Activated CD8-positive, alpha-beta memory T cell treated with anti-CD3 and anti-CD28 coated beads for 36 hours (primary cell): ENCODE measurements around the gene MAGI1. TPM values are rescaled to one million over a fixed set of nuclear protein-coding genes. Genes with fewer than 3 reads are reported as not detected.

Experiments
- CTCF ChIA-PET: fragments of 350-600 bp; sonication (Branson Sonifier 250); formaldehyde crosslinking; loops from one replicate; lab custom pipeline; 2021; ENCODE audit warnings: antibody characterized with exemption; lab: Charles Lee
- POLR2A ChIA-PET: fragments of 350-600 bp; sonication (Branson Sonifier 250); formaldehyde crosslinking; loops from one replicate; lab custom pipeline; 2021; ENCODE audit warnings: antibody characterized with exemption; lab: Charles Lee
- total RNA-seq, 2 experiments: library from RNA; stranded (reverse); gene quantifications; one replicate each; pipeline ENCODE4 v1.2.3, GENCODE V29; 2021

The MAGI1 gene
- total RNA-seq, 2 experiments from 2014 or later: 0.38 to 0.53 TPM

GRCh38 chr3:65827076-65827475 is 211.6 kb downstream of the MAGI1 start:
- ChIA-PET POLR2A (no interaction called here), CTCF (no interaction called here)

- CTCF ChIA-PET: interaction anchor here (0.8 kb wide), 1 partner anchor 11 kb away, joined by 4 read pairs; no protein-coding TSS in a partner anchor
- POLR2A ChIA-PET: no interaction called here
These were observed 214.6 kb downstream of the MAGI1 start for GRCh38 chr3:65824166-65824565.

DNA sequence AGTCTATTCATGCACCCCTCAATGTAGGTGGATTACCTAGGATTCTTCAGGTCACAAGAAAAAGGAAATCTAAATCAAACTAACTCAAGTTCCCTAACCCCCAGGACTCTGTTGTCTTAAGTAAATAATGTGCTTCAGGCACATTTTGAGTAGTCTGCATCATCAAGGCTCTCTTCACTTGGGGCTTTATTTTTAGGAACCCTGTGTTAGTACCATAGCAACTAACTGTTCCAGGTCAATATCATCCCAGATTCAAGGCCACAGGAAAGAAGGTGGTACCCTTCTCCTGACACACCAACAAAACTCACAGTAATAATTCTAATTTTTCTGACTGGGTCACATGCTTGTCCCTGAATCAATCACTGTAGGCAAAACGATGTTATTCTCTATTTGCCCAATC is 218.1 kb downstream of the MAGI1 start:
- CTCF ChIA-PET: no interaction called here

DNA sequence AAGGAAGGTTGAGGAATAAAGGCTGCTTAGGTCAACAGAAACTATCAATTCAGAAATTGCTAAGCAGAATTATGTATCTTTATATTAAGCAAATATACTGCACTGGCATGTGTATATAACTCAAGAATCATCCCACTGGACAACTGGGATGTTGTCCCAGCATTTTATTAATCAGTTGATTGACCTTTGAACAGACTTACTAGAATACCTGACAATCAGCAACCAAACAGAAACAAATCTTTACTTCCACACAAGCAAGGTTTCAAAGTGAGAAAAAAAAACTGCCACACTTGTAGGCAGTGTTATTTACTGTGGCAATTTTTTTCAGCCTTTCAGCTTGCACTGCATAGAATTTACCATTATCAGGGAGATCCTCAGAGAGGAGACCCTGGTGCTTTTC is 218.8 kb downstream of the MAGI1 start:
- POLR2A ChIA-PET: no interaction called here
- CTCF ChIA-PET: no interaction called here

More for the DNA sequence above, 218.1 kb downstream of the MAGI1 start:
- POLR2A ChIA-PET: no interaction called here

- POLR2A ChIA-PET: no interaction called here
- CTCF ChIA-PET: no interaction called here
These were observed 221.1 kb downstream of the MAGI1 start for GRCh38 chr3:65817553-65818126.

DNA sequence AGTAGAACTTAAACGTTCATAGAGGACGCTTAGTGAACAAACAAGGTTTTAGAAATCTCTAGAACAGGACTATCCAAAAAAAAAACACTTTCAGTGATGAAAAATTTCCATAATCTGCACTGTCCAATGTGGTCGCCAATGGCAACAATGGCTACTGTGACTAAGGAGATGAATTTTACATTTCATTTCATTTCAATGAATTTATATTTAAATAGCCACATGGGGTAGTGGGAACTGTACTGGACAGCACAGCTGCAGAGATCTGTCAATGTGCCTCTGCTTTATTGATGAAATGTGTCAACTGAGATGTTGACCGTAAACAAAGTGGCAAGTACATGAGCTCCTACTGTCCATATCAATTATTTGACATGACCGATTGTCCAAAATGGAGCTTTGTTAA is 222.5 kb downstream of the MAGI1 start:
- CTCF ChIA-PET: no interaction called here
- POLR2A ChIA-PET: no interaction called here

- POLR2A ChIA-PET: no interaction called here
- CTCF ChIA-PET: no interaction called here
These were observed 223.7 kb downstream of the MAGI1 start for GRCh38 chr3:65814845-65815578.

DNA sequence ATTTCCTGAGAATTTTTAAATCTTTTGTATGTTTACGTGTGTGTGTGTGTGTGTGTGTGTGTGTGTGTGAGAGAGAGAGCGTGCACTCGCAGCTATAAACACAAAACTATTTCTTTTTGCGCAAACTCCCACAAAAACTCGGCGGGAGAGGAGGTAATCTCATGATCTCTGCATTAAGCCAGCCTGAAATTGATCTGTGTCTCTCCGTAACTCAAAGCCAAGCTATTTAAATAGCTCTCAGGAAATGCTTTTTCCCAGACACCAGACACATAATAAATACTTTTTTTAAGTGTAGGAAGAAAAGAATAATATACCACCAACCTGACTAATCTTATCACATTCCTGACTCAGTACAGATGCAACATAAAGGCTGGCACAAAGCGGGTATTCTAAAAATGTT is 226.8 kb downstream of the MAGI1 start:
- ChIA-PET CTCF (no interaction called here), POLR2A (no interaction called here)

DNA sequence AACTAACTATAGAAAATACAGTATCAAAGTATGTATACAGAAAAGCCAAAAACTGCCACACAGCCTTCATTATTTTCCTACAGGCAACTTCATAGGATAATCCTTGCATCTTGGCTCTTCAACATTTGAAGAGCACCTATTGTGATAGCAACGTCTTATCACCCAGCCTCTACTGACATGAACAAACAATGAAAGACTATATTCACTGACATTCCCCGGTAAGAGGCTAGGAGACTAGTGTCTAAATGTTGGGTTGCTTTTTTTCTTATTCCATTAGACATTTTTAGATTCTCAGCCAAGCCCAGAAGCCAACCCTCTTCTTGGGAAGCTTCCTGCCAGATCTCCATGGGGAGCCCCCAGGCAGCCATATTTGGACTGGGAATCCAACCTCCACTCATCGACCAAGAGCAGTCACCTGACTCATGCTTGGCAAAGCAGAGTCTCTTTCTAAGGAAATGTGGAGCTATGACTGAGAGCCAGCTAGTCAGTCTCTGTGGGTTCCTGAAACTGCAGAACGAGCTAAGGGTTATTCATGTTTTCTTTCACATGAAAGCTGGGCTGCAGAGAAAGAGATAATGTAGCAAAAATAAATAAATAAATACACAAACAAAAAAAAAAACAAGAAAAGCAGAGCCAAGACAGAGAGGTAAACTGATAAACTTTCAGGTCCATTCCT is 227.5 kb downstream of the MAGI1 start:
- POLR2A ChIA-PET: no interaction called here
- CTCF ChIA-PET: no interaction called here

GRCh38 chr3:65810302-65810701 is 228.4 kb downstream of the MAGI1 start:
- POLR2A ChIA-PET: no interaction called here
- CTCF ChIA-PET: no interaction called here

DNA sequence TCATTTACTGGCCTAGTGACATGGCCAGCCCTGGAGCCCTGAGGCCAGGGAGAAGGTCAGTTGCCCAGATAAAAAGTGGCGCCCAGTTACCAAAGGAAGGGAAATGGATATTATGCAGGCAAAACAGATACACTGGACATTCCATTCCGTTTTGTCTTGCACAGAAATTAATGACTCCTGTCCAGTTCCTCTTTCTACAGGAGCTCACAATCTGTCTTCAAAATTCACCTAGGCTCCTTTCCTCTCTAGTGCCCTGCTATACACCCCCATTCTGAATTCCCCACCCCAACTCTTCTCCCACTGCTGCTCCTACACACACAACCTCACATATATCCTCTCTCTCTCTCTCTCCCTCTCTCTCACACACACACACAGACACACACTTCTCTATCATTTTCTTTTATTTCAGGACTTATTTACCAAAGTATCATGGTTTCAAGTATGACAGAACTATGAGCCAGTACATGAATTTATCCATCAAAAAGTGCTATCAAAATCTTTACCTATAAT is 229.0 kb downstream of the MAGI1 start:
- POLR2A ChIA-PET: no interaction called here
- CTCF ChIA-PET: no interaction called here

GRCh38 chr3:65808824-65809223 is 229.9 kb downstream of the MAGI1 start:
- ChIA-PET CTCF (no interaction called here), POLR2A (no interaction called here)

DNA sequence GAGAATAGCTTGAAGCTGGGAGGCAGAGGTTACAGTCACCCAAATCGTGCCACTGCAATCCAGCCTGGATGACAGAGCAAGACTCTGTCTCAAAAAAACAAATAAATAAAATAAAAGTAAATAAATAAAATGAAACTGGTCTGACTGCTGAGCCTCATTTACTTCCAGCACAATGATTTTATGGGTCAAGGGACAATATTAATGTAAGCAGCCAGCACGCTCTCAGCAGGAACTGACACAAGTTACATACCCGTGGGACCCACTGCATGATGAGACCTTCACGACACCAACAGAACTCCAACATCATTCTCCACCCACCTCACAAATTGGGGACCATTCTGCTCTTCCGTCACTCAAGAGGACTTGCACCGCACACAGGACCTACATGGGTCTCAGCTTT is 230.3 kb downstream of the MAGI1 start:
- ChIA-PET CTCF (interaction anchor here (0.7 kb wide), 1 partner anchor 15 kb away, joined by 3 read pairs; no protein-coding TSS in a partner anchor), POLR2A (no interaction called here)

DNA sequence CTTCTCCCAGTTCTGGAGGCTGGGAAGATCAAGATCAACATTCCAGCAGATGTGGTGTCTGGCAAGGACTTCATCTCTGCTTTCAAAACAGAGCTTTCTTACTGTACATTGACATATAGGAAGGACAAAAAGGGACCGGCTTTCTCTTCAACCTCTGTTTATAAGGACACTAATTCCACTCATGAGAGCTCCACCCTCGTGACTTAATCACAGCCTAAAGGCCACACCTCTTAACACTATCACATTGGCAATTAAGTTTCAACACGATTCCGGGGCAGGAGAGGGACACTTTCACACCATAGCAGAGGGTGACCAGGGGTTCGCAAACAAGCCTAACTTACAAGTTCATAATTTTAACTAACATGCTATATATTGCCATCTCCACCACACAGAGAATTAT is 231.5 kb downstream of the MAGI1 start:
- POLR2A ChIA-PET: no interaction called here

DNA sequence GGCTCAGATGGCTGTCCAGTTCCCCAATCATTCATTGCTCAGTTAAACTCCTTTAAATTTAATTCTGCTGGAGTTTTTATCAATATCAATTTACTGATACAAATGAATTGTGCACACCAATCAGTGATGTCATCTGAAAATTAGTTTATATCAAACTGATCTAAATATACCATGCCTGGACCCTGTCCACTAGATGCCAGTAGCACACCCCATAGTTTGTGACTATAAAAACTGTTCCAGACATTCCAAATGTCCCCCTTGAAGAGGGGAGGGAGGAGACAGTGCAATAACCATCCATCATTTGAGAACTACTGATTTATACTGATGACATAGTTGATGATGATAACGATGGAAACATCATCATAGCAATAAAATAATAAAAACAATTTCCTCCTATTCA is 232.1 kb downstream of the MAGI1 start:
- CTCF ChIA-PET: no interaction called here
- POLR2A ChIA-PET: no interaction called here

More for the DNA sequence above, 231.5 kb downstream of the MAGI1 start:
- CTCF ChIA-PET: no interaction called here

- POLR2A ChIA-PET: no interaction called here
These were observed 242.0 kb downstream of the MAGI1 start for GRCh38 chr3:65796676-65797075.

DNA sequence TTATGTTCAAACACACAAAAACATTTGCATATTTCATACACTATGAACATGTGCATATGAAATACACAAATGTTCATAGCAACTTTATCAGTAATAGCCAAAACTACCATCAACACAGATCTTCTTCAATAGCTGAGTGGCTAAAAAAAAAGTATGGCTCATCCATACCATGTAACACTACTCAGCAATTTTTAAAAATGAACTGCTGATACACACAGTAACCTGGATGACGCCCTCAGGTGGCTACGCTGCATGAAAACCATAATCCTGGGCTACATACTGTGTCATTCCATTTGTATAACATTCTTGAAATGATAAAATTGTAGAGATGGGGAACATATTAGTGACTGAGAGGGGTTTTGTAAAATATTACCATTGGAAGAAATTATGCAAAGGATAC is 243.6 kb downstream of the MAGI1 start:
- CTCF ChIA-PET: no interaction called here

More at GRCh38 chr3:65796676-65797075, 242.0 kb downstream of the MAGI1 start:
- CTCF ChIA-PET: no interaction called here

GRCh38 chr3:65793495-65794200 is 245.1 kb downstream of the MAGI1 start:
- CTCF ChIA-PET: no interaction called here

More for the DNA sequence above, 243.6 kb downstream of the MAGI1 start:
- POLR2A ChIA-PET: no interaction called here

GRCh38 chr3:65788461-65788860 is 250.3 kb downstream of the MAGI1 start:
- CTCF ChIA-PET: no interaction called here
- POLR2A ChIA-PET: no interaction called here

More at GRCh38 chr3:65793495-65794200, 245.1 kb downstream of the MAGI1 start:
- POLR2A ChIA-PET: no interaction called here

DNA sequence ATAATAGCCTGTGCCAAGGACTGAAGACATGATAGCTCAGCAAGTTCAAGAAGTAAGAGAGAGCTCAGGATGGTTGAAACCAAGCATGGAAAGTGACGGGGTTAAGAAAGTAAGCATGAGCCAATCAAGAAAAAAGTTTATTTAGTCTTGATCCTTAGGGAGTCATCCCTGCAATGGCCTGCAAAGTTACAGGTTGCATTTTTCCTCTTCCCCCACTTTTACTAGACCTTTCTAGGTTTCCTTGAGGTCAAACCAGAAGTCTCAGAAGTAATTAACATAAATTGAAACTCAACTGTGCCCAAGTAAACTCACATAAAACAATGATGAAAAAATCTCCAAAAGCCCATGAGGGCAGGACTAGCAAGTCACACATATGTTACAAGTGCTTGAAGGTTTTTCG is 250.9 kb downstream of the MAGI1 start:
- ChIA-PET POLR2A (no interaction called here), CTCF (no interaction called here)
